Measurements from ENCODE around the gene RBM41. TPM values are rescaled to one million over a fixed set of nuclear protein-coding genes. Genes with fewer than 3 reads are reported as not detected.

Gene RBM41
- total RNA-seq, 1 experiment from 2014 or later: 24.7 TPM

DNA sequence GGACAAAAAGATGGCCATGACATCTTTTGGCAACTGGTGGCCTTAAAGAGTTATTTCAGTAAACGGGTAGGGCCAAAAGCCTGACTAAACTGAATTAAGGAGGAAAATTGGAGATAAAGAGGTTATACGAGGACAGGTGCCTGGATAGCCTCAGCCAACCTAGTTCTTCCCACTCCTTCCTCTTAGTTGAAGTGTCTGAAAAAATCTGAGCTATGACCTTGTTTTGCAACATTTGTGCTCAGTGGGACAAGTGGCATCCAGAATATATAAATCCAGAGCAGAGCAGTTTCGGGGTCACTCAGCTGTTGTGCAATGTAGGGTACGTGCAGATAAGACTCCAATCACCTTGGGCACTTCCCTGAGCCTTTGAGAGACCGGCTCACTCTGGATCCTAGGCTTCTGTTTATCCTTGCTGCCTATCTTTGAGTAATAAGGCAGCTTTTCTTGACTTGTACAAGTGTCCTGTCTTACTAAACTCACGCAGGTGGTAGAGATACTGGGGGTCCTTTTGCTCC is 68.4 kb downstream of the RBM41 start:
- ChIA-PET CTCF (interaction anchor here (0.5 kb wide), 1 partner anchor 220 kb away, joined by 3 read pairs; no protein-coding TSS in a partner anchor), POLR2A (interaction anchor here (0.6 to 1.4 kb wide), 3 partner anchors 9 to 606 kb away, joined by 3 to 4 read pairs (median 3); no protein-coding TSS in a partner anchor)
- Mint-ChIP-seq H3K4me1 (ENCODE audit: insufficient read depth, unreplicated experiment) (no peaks in the 10 kb centered on the region), H3K36me3 (ENCODE audit: insufficient read depth, unreplicated experiment) (no peaks in the 10 kb centered on the region), H3K9me3 (ENCODE audit: unreplicated experiment) (peaks cover 12% of the 10 kb centered on the region), H3K4me3 (ENCODE audit: unreplicated experiment) (no peak overlapping the region), H3K27ac (ENCODE audit: low read depth, unreplicated experiment) (no peak overlapping the region), H3K27me3 (ENCODE audit: insufficient read depth, unreplicated experiment) (peaks cover 80% of the 10 kb centered on the region)
- TF ChIP-seq CTCF (IDR thresholded peaks at IDR 0.05; ENCODE audit: unreplicated experiment): no peak
- BruUV-seq (replicated peaks): no TSS peak
- DNase-seq (ENCODE audit: unreplicated experiment): no peak
- intact Hi-C loops (cut with micrococcal nuclease): no loop called here

DNA sequence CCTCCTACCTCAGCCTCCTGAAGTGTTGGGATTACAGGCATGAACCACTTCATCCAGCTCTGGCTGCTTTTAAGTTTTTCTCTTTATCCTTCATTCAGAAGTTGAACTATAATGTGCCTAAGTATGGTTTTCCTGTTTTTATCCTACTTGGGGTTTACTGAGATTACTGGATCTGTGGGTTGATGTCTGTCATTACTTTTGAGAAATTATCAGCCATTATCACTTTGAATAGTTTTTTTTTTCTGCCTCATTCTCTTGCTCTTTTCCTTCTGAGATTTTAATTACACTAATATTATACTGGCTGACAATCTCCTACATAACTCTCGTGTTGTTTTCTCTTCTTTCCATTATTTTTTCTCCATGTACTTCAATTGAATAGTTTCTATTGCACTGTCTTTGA is 71.0 kb downstream of the RBM41 start:
- no peak for TF ChIP-seq CTCF (IDR thresholded peaks at IDR 0.05; ENCODE audit: unreplicated experiment)
- ChIA-PET POLR2A (no interaction called here), CTCF (interaction anchor here (0.7 kb wide), 1 partner anchor 847 kb away, joined by 8 read pairs; no protein-coding TSS in a partner anchor)
- no peaks in the 10 kb centered on the region for H3K4me1 Mint-ChIP-seq (ENCODE audit: insufficient read depth, unreplicated experiment)
- H3K36me3 Mint-ChIP-seq (ENCODE audit: insufficient read depth, unreplicated experiment): no peaks in the 10 kb centered on the region
- BruUV-seq (replicated peaks): no TSS peak
- H3K9me3 Mint-ChIP-seq (ENCODE audit: unreplicated experiment): peaks cover 12% of the 10 kb centered on the region
- peaks cover 64% of the 10 kb centered on the region for H3K27me3 Mint-ChIP-seq (ENCODE audit: insufficient read depth, unreplicated experiment)
- H3K27ac Mint-ChIP-seq (ENCODE audit: low read depth, unreplicated experiment): no peak overlapping the region
- no peak overlapping the region for H3K4me3 Mint-ChIP-seq (ENCODE audit: unreplicated experiment)
- no peak for DNase-seq (ENCODE audit: unreplicated experiment)
- intact Hi-C loops (cut with micrococcal nuclease): no loop called here

GRCh38 chrX:107029752-107030151 is 88.9 kb downstream of the RBM41 start:
- Mint-ChIP-seq H3K4me3 (ENCODE audit: unreplicated experiment) (no peak overlapping the region), H3K27ac (ENCODE audit: low read depth, unreplicated experiment) (no peak overlapping the region), H3K36me3 (ENCODE audit: insufficient read depth, unreplicated experiment) (no peaks in the 10 kb centered on the region), H3K27me3 (ENCODE audit: insufficient read depth, unreplicated experiment) (peaks cover 75% of the 10 kb centered on the region), H3K9me3 (ENCODE audit: unreplicated experiment) (no peaks in the 10 kb centered on the region), H3K4me1 (ENCODE audit: insufficient read depth, unreplicated experiment) (no peaks in the 10 kb centered on the region)
- ChIA-PET CTCF (interaction anchor here (0.6 to 1.2 kb wide), 4 partner anchors 10 to 145 kb away, joined by 3 to 5 read pairs (median 3); no protein-coding TSS in a partner anchor), POLR2A (no interaction called here)
- no peak for TF ChIP-seq CTCF (IDR thresholded peaks at IDR 0.05; ENCODE audit: unreplicated experiment)
- DNase-seq (ENCODE audit: unreplicated experiment): no peak
- intact Hi-C loops (cut with micrococcal nuclease): loop anchor here (5.0 to 10.0 kb wide), 4 partner anchors 263 to 1045 kb away; no protein-coding TSS in a partner anchor
- BruUV-seq (replicated peaks): no TSS peak

DNA sequence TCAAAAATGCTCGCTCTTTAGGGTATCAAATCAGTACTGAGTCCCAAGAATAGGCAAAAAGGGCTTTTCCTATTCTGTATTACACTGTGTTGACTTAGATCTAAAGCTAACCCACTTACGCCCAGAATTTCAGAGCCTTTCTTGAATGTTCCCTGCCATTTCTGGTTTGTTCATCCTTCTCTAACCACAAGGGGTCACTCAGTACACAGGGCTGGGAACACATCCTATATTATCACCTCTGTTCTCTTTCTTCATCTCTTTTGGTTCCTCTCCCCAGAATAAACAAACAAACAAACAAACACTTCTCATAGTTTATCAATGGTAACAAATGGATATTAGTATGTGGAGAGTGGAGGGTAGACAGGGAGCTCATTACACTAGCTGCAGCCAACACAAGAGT is 93.1 kb downstream of the RBM41 start:
- peaks cover 71% of the 10 kb centered on the region for H3K27me3 Mint-ChIP-seq (ENCODE audit: insufficient read depth, unreplicated experiment)
- POLR2A ChIA-PET: no interaction called here
- H3K36me3 Mint-ChIP-seq (ENCODE audit: insufficient read depth, unreplicated experiment): no peaks in the 10 kb centered on the region
- BruUV-seq (replicated peaks): no TSS peak
- H3K4me3 Mint-ChIP-seq (ENCODE audit: unreplicated experiment): no peak overlapping the region
- TF ChIP-seq CTCF (IDR thresholded peaks at IDR 0.05; ENCODE audit: unreplicated experiment): peak; percentile 58
- no peaks in the 10 kb centered on the region for H3K9me3 Mint-ChIP-seq (ENCODE audit: unreplicated experiment)
- H3K4me1 Mint-ChIP-seq (ENCODE audit: insufficient read depth, unreplicated experiment): no peaks in the 10 kb centered on the region
- H3K27ac Mint-ChIP-seq (ENCODE audit: low read depth, unreplicated experiment): no peak overlapping the region
- intact Hi-C loops (cut with micrococcal nuclease): loop anchor here (1.0 to 10.0 kb wide), 6 partner anchors 267 to 1049 kb away; no protein-coding TSS in a partner anchor
- peak; percentile 50 for DNase-seq (ENCODE audit: unreplicated experiment)
- CTCF ChIA-PET: interaction anchor here (0.6 to 2.6 kb wide), 20 partner anchors 9 to 953 kb away, joined by 3 to 8 read pairs (median 4); no protein-coding TSS in a partner anchor
